HAP-1 (cell line): ENCODE data around the gene ANP32E.
A peak's percentile ranks its signal among the peaks of the same experiment; 100 is the strongest.
"Not testable (repeated sequence)": the region's sequence is repeated elsewhere in the genome, so short reads cannot be mapped to it uniquely, and the experiment has no call there.

Experiments
- DNase-seq, 2 experiments: peaks; one replicate each; pipeline ENCODE4 v3.0.0-alpha.2; 2016 to 2020; ENCODE audit warnings: low spot score in 2 of 2
- H3K27me3 ChIP-seq: fragments of 250-450 bp; sonication (Bioruptor Pico); 2 replicates; pipeline ENCODE4 v1.5.1; 2020; ENCODE audit warnings: low read depth, mild to moderate bottlenecking, moderate library complexity
- H3K36me3 ChIP-seq: fragments of 250-450 bp; sonication (Bioruptor Pico); replicated peaks from 2 replicates; pipeline ENCODE4 v1.5.1; 2020; ENCODE audit warnings: mild to moderate bottlenecking
- H3K4me1 ChIP-seq: fragments of 250-450 bp; sonication (Bioruptor Pico); 2 replicates; pipeline ENCODE4 v1.5.1; 2020; ENCODE audit warnings: mild to moderate bottlenecking
- H3K4me3 ChIP-seq: fragments of 250-450 bp; sonication (Bioruptor Pico); 2 replicates; pipeline ENCODE4 v1.5.1; 2020; ENCODE audit warnings: mild to moderate bottlenecking, moderate library complexity
- H3K9me3 ChIP-seq: fragments of 250-450 bp; sonication (Bioruptor Pico); 2 replicates; pipeline ENCODE4 v1.5.1; 2020; ENCODE audit warnings: mild to moderate bottlenecking, moderate library complexity
- in situ Hi-C: fragments of 300-500 bp; cut with MboI; formaldehyde crosslinking; loops from 3 replicates; pipeline ENCODE4 v1.14.3; 2020; ENCODE audit warnings: low sequenced_read_pairs, inconsistent platforms, mixed read lengths

The ANP32E gene

GRCh38 chr1:150236614-150237100 is 745 bp upstream of the ANP32E start:
- Histone ChIP-seq H3K9me3 (no peaks in the 10 kb centered on the region), H3K4me1 (peaks cover 20% of the 10 kb centered on the region), H3K27me3 (no peaks in the 10 kb centered on the region), H3K36me3 (peaks cover under 1% of the 10 kb centered on the region; the same call in 1 of the 2 replicates), H3K4me3 (peak overlapping the region; percentile 71)
- in situ Hi-C loops = no loop called here
- peak in 1 of 2 experiments; percentile 23 for DNase-seq

- Histone ChIP-seq H3K4me1 (peaks cover 20% of the 10 kb centered on the region), H3K27me3 (no peaks in the 10 kb centered on the region), H3K4me3 (peak overlapping the region; percentile 71), H3K36me3 (peaks cover 13% of the 10 kb centered on the region), H3K9me3 (no peaks in the 10 kb centered on the region)
- no peak for DNase-seq
- in situ Hi-C loops = no loop called here
These were observed 539 bp downstream of the ANP32E start for GRCh38 chr1:150235294-150235851.

GRCh38 chr1:150234566-150235293 is 1.2 kb downstream of the ANP32E start:
- Histone ChIP-seq H3K4me1 (peaks cover 20% of the 10 kb centered on the region), H3K9me3 (no peaks in the 10 kb centered on the region), H3K36me3 (peaks cover 19% of the 10 kb centered on the region), H3K27me3 (no peaks in the 10 kb centered on the region), H3K4me3 (peak overlapping the region; percentile 71)
- in situ Hi-C loops = no loop called here
- DNase-seq = peak; percentile 56 to 82

- Histone ChIP-seq H3K27me3 (no peaks in the 10 kb centered on the region), H3K9me3 (no peaks in the 10 kb centered on the region), H3K4me3 (peak overlapping the region; percentile 71), H3K4me1 (peaks cover 20% of the 10 kb centered on the region), H3K36me3 (peaks cover 23% of the 10 kb centered on the region)
- in situ Hi-C loops = no loop called here
- no peak for DNase-seq
These were observed 1.7 kb downstream of the ANP32E start for GRCh38 chr1:150234309-150234565.

- Histone ChIP-seq H3K27me3 (no peaks in the 10 kb centered on the region), H3K36me3 (peaks cover 28% of the 10 kb centered on the region), H3K4me3 (peak overlapping the region; percentile 71), H3K9me3 (no peaks in the 10 kb centered on the region), H3K4me1 (peaks cover 20% of the 10 kb centered on the region)
- peak in 1 of 2 experiments; percentile 25 for DNase-seq
- in situ Hi-C loops = no loop called here
These were observed 2.3 kb downstream of the ANP32E start for GRCh38 chr1:150233359-150234308.

GRCh38 chr1:150232921-150233320 is 3.0 kb downstream of the ANP32E start:
- H3K4me3 ChIP-seq, H3K9me3 ChIP-seq, in situ Hi-C loops, DNase-seq, H3K27me3 ChIP-seq: not testable (repeated sequence)
- Histone ChIP-seq H3K4me1 (peaks cover 20% of the 10 kb centered on the region), H3K36me3 (peaks cover 35% of the 10 kb centered on the region)

GRCh38 chr1:150228246-150228645 is 7.7 kb downstream of the ANP32E start:
- H3K9me3 ChIP-seq, H3K27me3 ChIP-seq, in situ Hi-C loops, DNase-seq, H3K4me1 ChIP-seq, H3K4me3 ChIP-seq: not testable (repeated sequence)
- H3K36me3 ChIP-seq = peaks cover 78% of the 10 kb centered on the region

GRCh38 chr1:150227228-150227627 is 8.7 kb downstream of the ANP32E start:
- in situ Hi-C loops = no loop called here
- H3K9me3 ChIP-seq = no peaks in the 10 kb centered on the region
- H3K4me3 ChIP-seq = no peak overlapping the region
- no peak for DNase-seq
- no peaks in the 10 kb centered on the region for H3K4me1 ChIP-seq
- H3K27me3 ChIP-seq = no peaks in the 10 kb centered on the region
- peaks cover 85% of the 10 kb centered on the region for H3K36me3 ChIP-seq

- Histone ChIP-seq H3K36me3 (peaks cover 87% of the 10 kb centered on the region), H3K9me3 (no peaks in the 10 kb centered on the region), H3K4me3 (no peak overlapping the region), H3K27me3 (no peaks in the 10 kb centered on the region), H3K4me1 (no peaks in the 10 kb centered on the region)
- no peak for DNase-seq
- in situ Hi-C loops = no loop called here
These were observed 9.4 kb downstream of the ANP32E start for GRCh38 chr1:150226486-150226885.

- H3K9me3 ChIP-seq = no peaks in the 10 kb centered on the region
- H3K27me3 ChIP-seq = no peaks in the 10 kb centered on the region
- no peaks in the 10 kb centered on the region for H3K4me1 ChIP-seq
- H3K36me3 ChIP-seq = peaks cover 79% of the 10 kb centered on the region
- H3K4me3 ChIP-seq = no peak overlapping the region
- in situ Hi-C loops = no loop called here
- no peak for DNase-seq
These were observed 10.4 kb downstream of the ANP32E start for GRCh38 chr1:150225546-150225945.

- in situ Hi-C loops = no loop called here
- Histone ChIP-seq H3K36me3 (peaks cover 79% of the 10 kb centered on the region), H3K9me3 (no peaks in the 10 kb centered on the region), H3K4me3 (no peak overlapping the region), H3K27me3 (no peaks in the 10 kb centered on the region), H3K4me1 (no peaks in the 10 kb centered on the region)
- no peak for DNase-seq
These were observed 10.9 kb downstream of the ANP32E start for GRCh38 chr1:150224983-150225382.

GRCh38 chr1:150221552-150221951 is 14.4 kb downstream of the ANP32E start:
- Histone ChIP-seq H3K4me1 (peaks cover 8% of the 10 kb centered on the region), H3K9me3 (no peaks in the 10 kb centered on the region), H3K36me3 (peaks cover 52% of the 10 kb centered on the region), H3K27me3 (no peaks in the 10 kb centered on the region), H3K4me3 (no peak overlapping the region)
- in situ Hi-C loops = no loop called here
- DNase-seq = peak in 1 of 2 experiments; percentile 22

GRCh38 chr1:150215855-150216254 is 20.1 kb downstream of the ANP32E start:
- H3K27me3 ChIP-seq, DNase-seq, H3K4me3 ChIP-seq, H3K9me3 ChIP-seq, in situ Hi-C loops: not testable (repeated sequence)
- H3K4me1 ChIP-seq = peaks cover 18% of the 10 kb centered on the region
- peaks cover 12% of the 10 kb centered on the region for H3K36me3 ChIP-seq
